ENCODE results near the gene ZNF536.

- no peak for TF ChIP-seq POLR2A (IDR thresholded peaks at IDR 0.05)
- TF ChIP-seq CTCF (IDR thresholded peaks at IDR 0.05) = no peak
- TF ChIP-seq POLR2AphosphoS5 (IDR thresholded peaks at IDR 0.05) = no peak
- no peak for TF ChIP-seq EP300 (IDR thresholded peaks at IDR 0.05; ENCODE audit: low read depth)
These were observed 18.7 kb upstream of the ZNF536 start for GRCh38 chr19:30353394-30353945.
